NB4 (cell line): ENCODE measurements around the gene CDC7.

Experiments used
- CTCF ChIP-seq: IDR thresholded peaks from one replicate; pipeline ENCODE4 v1.5.1; 2012; ENCODE audit warnings: low read depth, low read length
- MAX ChIP-seq: IDR thresholded peaks from 2 replicates; pipeline ENCODE4 v1.6.1; 2011; ENCODE audit warnings: low read depth, low read length
- POLR2A ChIP-seq: IDR thresholded peaks from 2 replicates; pipeline ENCODE4 v1.6.1; 2011; ENCODE audit warnings: mild to moderate bottlenecking; ENCODE audit not compliant: insufficient read length; ENCODE audit errors: extremely low read depth

- TF ChIP-seq POLR2A, result no peak
- no peak for TF ChIP-seq CTCF
- TF ChIP-seq MAX, result no peak
Observed at GRCh38 chr1:91552596-91552995, 51.9 kb downstream of the CDC7 start.
